NCI-H446 (cell line): ENCODE measurements around the gene ADAP1.
A peak's percentile ranks its signal among the peaks of the same experiment; 100 is the strongest.
"Not testable (repeated sequence)": the region's sequence is repeated elsewhere in the genome, so short reads cannot be mapped to it uniquely, and the experiment has no call there.

Source experiments
- DNase-seq, 2 experiments: peaks; one replicate each; lab custom pipeline; 2025; lab: John Stamatoyannopoulos, UW

The ADAP1 gene

GRCh38 chr7:974820-975681 lies 20.6 kb upstream of the ADAP1 start, which contains the start of gene COX19:
Gene COX19 (minus strand): TSS chr7:975549. CDS start chr7:975509, 40 bp downstream.
- peak; percentile 59 to 93 for DNase-seq

- no peak for DNase-seq
Measured at GRCh38 chr7:974172-974571, 19.7 kb upstream of the ADAP1 start.

- DNase-seq, result no peak
Measured at GRCh38 chr7:973312-973711, 18.8 kb upstream of the ADAP1 start.

GRCh38 chr7:972676-973309 lies 18.3 kb upstream of the ADAP1 start:
- no peak for DNase-seq

- no peak for DNase-seq
Measured at GRCh38 chr7:972110-972509, 17.6 kb upstream of the ADAP1 start.

GRCh38 chr7:970744-971143 lies 16.3 kb upstream of the ADAP1 start:
- DNase-seq, result no peak

GRCh38 chr7:969403-969802 lies 14.9 kb upstream of the ADAP1 start:
- no peak for DNase-seq

- no peak for DNase-seq
Measured at GRCh38 chr7:968205-969105, 14.0 kb upstream of the ADAP1 start.

GRCh38 chr7:967361-968082 lies 13.0 kb upstream of the ADAP1 start:
- no peak for DNase-seq

GRCh38 chr7:966291-967069 lies 12.0 kb upstream of the ADAP1 start:
- no peak for DNase-seq

GRCh38 chr7:964401-965231 lies 10.1 kb upstream of the ADAP1 start:
- DNase-seq, result no peak

GRCh38 chr7:963236-964078 lies 9.0 kb upstream of the ADAP1 start:
- DNase-seq, result no peak

GRCh38 chr7:962401-963081 lies 8.1 kb upstream of the ADAP1 start:
- no peak for DNase-seq

GRCh38 chr7:961546-962400 lies 7.3 kb upstream of the ADAP1 start:
- no peak for DNase-seq

- not testable (repeated sequence) for DNase-seq
Measured at GRCh38 chr7:960972-961371, 6.5 kb upstream of the ADAP1 start.

GRCh38 chr7:960269-960871 lies 5.9 kb upstream of the ADAP1 start:
- DNase-seq, result no peak

- DNase-seq, result not testable (repeated sequence)
Measured at GRCh38 chr7:959740-960139, 5.3 kb upstream of the ADAP1 start.
